Left ventricle myocardium inferior (tissue), 1 donor: ENCODE results near the gene NSUN6. TPM values are rescaled to one million over a fixed set of nuclear protein-coding genes. Genes with fewer than 3 reads are reported as not detected.

Experiments
- DNase-seq: peaks from one replicate; pipeline ENCODE4 v3.0.0-alpha.2; 2020
- H3K27ac ChIP-seq: fragments of 200-600 bp; replicated peaks from 2 replicates; pipeline ENCODE4 v1.8.0; 2021
- H3K27me3 ChIP-seq: fragments of 200-600 bp; 2 replicates; pipeline ENCODE4 v1.8.0; 2021; ENCODE audit warnings: low read depth
- H3K36me3 ChIP-seq: fragments of 200-600 bp; 2 replicates; pipeline ENCODE4 v1.8.0; 2021
- H3K4me1 ChIP-seq: fragments of 200-600 bp; 2 replicates; pipeline ENCODE4 v1.8.0; 2021
- H3K4me3 ChIP-seq: fragments of 200-600 bp; 2 replicates; pipeline ENCODE4 v1.8.0; 2021; ENCODE audit warnings: mild to moderate bottlenecking, moderate library complexity
- H3K9me3 ChIP-seq: fragments of 200-600 bp; replicated peaks from 2 replicates; pipeline ENCODE4 v1.8.0; 2021
- intact Hi-C: fragments of 100-400 bp; cut with micrococcal nuclease; formaldehyde crosslinking; loops from one replicate; pipeline ENCODE4 v1.11.0; 2022
- total RNA-seq: library from RNA; stranded (reverse); fragmentation: NEBNext Ultra II Directional; extraction: Animal tissue kit (Norgen Biotek cat#: 25700); gene quantifications from one replicate; pipeline ENCODE4 v1.2.1, GENCODE V29; 2021
- TF ChIP-seq, protein P1 (sequence below): fragments of 200-600 bp; IDR thresholded peaks from 2 replicates; pipeline ENCODE4 v1.8.0; 2021; ENCODE audit warnings: antibody characterized with exemption, mild to moderate bottlenecking, borderline replicate concordance
- donor health status: DM: no; HTN: yes; CAD: no; lungs with severe emphysema.

Gene NSUN6
- total RNA-seq, 1 donor from 2014 or later = 7.9 TPM

DNA sequence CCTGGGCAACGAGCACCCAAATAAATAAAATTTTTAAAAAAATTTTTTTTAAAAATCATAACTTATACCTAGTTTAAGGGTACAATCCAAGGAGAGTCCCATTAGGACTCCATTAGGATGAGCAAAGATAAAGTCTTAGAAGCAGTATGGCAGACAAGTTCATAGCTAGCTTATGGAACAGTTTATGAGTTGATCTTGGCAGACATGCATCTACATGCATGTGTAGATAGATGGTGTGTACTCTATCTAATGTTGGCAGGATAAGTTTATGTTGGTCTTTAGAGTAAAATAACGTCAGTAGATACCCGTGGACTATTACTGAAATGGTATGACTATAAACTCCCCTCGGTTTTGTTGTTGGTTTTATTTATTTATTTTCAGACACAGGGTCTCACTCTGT lies 40.2 kb downstream of the NSUN6 start:
- TF ChIP-seq, protein P1, sequence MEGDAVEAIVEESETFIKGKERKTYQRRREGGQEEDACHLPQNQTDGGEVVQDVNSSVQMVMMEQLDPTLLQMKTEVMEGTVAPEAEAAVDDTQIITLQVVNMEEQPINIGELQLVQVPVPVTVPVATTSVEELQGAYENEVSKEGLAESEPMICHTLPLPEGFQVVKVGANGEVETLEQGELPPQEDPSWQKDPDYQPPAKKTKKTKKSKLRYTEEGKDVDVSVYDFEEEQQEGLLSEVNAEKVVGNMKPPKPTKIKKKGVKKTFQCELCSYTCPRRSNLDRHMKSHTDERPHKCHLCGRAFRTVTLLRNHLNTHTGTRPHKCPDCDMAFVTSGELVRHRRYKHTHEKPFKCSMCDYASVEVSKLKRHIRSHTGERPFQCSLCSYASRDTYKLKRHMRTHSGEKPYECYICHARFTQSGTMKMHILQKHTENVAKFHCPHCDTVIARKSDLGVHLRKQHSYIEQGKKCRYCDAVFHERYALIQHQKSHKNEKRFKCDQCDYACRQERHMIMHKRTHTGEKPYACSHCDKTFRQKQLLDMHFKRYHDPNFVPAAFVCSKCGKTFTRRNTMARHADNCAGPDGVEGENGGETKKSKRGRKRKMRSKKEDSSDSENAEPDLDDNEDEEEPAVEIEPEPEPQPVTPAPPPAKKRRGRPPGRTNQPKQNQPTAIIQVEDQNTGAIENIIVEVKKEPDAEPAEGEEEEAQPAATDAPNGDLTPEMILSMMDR = no peak
- intact Hi-C loops = no loop called here

DNA sequence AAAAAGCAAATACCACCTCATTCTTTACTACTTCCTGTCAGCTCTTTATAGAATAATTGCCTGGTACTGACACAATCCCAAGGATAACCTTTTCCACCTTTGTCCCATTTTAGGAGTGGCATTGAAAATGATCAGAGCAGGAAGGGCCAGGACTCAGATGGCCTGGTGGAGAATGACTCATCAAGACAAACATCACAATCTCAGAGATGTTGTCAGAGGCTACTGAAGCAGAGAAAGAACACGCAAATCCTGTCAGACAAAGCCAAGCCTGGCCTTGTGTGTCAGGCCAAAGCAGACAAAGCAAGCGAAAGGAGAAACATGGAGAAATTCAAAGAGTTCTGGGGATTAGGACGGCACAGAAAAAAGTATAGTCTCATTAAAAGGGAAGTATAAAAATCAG lies 40.9 kb downstream of the NSUN6 start:
- TF ChIP-seq, protein P1 = no peak
- Histone ChIP-seq H3K27me3 (no peaks in the 10 kb centered on the region), H3K4me3 (no peak overlapping the region), H3K36me3 (peaks cover 19% of the 10 kb centered on the region), H3K4me1 (peaks cover 12% of the 10 kb centered on the region), H3K9me3 (no peaks in the 10 kb centered on the region), H3K27ac (peak overlapping the region; percentile 47)
- intact Hi-C loops = no loop called here
- no peak for DNase-seq

More for the DNA sequence above, 40.2 kb downstream of the NSUN6 start:
- peaks cover 17% of the 10 kb centered on the region for H3K36me3 ChIP-seq
- H3K4me3 ChIP-seq = no peak overlapping the region
- H3K27ac ChIP-seq = peak overlapping the region; percentile 47
- H3K9me3 ChIP-seq = no peaks in the 10 kb centered on the region
- peaks cover 12% of the 10 kb centered on the region for H3K4me1 ChIP-seq
- H3K27me3 ChIP-seq = no peaks in the 10 kb centered on the region
- DNase-seq = no peak

DNA sequence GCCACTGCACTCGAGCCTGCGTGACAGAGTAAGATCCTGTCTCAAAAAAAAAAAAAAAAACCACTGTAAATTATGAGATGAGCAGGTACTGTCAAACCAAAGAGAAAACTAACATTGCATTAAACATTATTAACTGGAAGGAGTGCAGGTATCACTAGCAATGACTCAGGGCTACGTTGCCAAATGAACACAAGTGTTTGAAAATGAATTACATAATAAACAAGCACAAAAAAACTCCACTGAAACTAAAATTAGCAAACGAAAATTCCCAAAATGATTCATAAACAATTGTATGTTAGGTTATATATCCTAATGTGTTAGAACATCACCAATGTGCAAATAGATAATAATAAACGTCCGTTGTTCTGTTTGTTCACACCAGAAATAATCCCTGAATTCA lies 42.8 kb downstream of the NSUN6 start:
- H3K4me3 ChIP-seq = no peak overlapping the region
- peaks cover 12% of the 10 kb centered on the region for H3K4me1 ChIP-seq
- no peak overlapping the region for H3K27ac ChIP-seq
- no peaks in the 10 kb centered on the region for H3K27me3 ChIP-seq
- no peaks in the 10 kb centered on the region for H3K9me3 ChIP-seq
- TF ChIP-seq, protein P1 = no peak
- no peak for DNase-seq
- intact Hi-C loops = no loop called here
- H3K36me3 ChIP-seq = peaks cover 23% of the 10 kb centered on the region

DNA sequence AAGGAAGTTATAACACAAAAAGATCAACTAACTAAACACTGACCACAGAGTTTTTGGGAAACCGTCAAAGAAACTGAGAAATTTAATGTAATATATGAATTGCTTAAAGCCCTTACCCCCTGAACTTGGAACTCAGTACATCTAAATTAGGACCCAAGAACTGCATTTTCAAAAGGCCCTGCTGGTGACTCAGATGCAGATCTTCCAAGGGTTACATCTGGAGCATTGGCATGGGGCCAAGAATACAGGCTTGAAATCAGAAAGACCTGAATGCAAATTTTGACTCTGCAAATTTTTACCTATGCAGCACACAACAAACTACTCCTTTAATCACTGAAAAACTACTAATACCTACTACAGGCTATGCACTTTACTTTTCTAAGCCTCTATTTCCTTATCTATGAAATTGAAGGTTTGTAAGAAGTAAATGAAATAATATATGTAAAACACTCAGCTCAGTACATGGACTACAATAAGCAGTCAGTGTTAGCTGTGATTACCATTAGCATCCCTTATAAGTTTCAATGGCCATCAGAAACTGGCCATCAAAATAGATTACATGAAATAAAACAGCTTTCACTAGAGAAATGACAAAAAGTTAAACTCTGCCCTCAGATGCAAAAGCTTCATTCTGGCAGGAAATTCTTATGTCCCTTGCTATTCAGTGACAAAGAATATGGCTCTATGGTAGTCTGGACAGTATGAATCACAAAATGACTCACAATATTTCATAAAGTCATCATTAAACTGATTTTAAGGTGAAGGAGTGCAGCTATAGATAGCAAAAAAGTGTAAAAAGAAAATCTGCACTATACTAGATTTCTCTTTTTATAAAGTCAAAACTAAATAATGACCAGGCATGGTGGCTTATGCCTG lies 43.6 kb downstream of the NSUN6 start:
- H3K4me3 ChIP-seq = no peak overlapping the region
- no peak overlapping the region for H3K27ac ChIP-seq
- peaks cover 12% of the 10 kb centered on the region for H3K4me1 ChIP-seq
- H3K27me3 ChIP-seq = no peaks in the 10 kb centered on the region
- H3K36me3 ChIP-seq = peaks cover 20% of the 10 kb centered on the region
- TF ChIP-seq, protein P1 = no peak
- DNase-seq = no peak
- H3K9me3 ChIP-seq = no peaks in the 10 kb centered on the region
- intact Hi-C loops = no loop called here

DNA sequence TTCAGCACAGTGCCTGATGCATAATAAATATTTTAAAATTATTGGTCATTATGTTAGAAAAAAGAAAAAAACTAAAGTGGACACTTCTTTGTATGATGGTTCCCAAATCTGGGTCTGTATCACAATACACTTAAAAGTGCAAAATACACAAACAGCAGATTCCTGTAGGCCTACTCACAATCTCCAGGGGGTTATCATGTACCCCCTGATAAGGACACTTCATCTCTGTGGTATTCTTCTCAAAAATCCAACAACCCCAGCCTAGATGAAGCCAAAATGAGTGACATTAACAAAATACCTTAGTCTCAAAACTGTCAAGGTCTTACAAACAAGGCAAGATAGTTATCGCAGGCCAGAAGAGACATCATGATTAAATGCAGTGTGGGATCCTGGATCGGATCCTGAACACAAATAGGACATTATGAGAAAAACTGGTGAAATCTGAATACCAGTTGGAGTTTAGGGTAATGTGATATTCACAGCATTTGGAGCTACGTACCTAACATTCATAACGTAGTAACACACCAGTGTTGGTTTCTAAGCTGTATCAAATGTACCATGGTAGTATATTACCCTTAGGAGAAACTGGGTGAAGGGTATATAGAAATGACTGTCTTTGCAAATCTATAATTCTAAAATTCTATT lies 45.2 kb downstream of the NSUN6 start:
- Histone ChIP-seq H3K4me1 (peaks cover 12% of the 10 kb centered on the region), H3K9me3 (no peaks in the 10 kb centered on the region), H3K27ac (no peak overlapping the region), H3K27me3 (no peaks in the 10 kb centered on the region), H3K4me3 (no peak overlapping the region), H3K36me3 (peaks cover 19% of the 10 kb centered on the region)
- TF ChIP-seq, protein P1 = no peak
- no peak for DNase-seq
- intact Hi-C loops = no loop called here
